ENCODE results near the gene RYK.

RYK gene

DNA sequence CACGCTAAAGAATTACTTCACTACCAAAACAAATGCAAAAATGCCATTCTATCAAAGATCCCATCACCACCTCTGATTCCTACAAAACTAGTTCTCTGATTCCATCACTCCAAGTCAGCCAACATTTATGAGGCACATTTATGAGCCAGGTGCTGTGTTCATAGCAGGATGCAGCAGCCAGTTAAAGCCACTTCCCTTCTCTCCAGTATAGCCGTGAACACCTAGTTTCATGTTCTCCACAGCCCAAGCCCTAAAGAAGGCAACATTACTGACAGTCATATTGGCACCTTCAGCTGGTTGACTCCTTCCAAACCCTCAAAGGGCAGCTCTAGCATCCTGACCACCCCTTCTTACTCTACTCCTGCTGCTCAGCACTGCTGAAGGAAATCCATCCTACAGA, 36.4 kb downstream of the RYK start:
- TF ChIP-seq GATA3 (IDR thresholded peaks at IDR 0.05; ENCODE audit: low read depth, low read length) (no peak), GATA2 (IDR thresholded peaks at IDR 0.05; ENCODE audit: low read depth, low read length) (no peak)

DNA sequence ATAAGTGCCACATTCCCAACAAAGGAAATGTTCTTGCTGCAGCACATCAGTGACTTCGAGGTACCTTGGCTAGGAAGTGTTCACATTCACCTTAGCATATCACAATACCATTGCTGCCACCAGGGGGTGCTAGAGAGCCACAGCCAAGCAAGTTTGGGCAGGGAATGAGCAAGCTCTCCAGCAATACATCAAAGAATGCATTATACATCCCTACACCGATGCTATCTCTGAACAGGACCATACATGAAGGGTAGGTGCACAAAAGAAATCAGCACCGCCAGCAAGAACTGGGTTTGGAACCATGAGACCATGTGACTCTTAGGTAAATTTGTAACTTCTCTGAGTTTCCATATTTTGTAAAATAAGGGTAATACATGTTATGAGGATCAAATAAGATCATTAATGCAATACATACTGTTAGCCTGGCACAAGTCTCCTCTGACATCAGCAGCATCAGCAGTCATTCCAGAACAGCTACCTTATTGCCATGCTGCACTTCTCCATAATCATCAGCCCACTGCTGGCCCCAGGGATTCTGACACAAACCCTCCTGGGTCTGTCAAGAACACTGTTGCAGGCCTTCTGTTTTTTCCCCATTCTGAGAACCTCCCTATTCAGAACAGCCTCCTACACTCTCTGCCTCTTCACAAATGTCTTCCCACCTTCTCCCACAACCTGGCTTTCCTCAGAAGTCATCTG, 37.5 kb downstream of the RYK start:
- TF ChIP-seq GATA2 (IDR thresholded peaks at IDR 0.05; ENCODE audit: low read depth, low read length) (0 out of 2 replicates have a peak, but pooled peaks have one; percentile 24), GATA3 (IDR thresholded peaks at IDR 0.05; ENCODE audit: low read depth, low read length) (no peak)

DNA sequence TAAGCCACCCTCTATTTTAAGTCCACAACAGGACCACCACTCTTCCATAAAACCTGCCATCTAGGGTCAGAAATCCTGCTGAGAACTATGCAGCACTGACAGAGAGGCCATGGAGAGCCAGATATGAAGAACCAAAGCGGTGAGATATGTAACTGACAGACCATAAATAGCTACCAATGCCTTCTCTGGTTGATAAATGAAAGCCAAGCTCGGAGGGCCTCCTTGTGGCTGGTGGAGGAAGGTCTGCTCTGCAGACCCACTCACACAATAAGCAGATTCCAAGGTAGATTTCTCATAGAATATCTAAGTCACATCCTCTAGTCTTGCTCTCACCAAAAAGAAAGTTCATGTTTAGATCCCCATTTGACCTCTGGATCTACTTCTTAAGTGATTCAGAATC, 38.9 kb downstream of the RYK start:
- no peak for TF ChIP-seq GATA3 (IDR thresholded peaks at IDR 0.05; ENCODE audit: low read depth, low read length)
- TF ChIP-seq GATA2 (IDR thresholded peaks at IDR 0.05; ENCODE audit: low read depth, low read length), result no peak

DNA sequence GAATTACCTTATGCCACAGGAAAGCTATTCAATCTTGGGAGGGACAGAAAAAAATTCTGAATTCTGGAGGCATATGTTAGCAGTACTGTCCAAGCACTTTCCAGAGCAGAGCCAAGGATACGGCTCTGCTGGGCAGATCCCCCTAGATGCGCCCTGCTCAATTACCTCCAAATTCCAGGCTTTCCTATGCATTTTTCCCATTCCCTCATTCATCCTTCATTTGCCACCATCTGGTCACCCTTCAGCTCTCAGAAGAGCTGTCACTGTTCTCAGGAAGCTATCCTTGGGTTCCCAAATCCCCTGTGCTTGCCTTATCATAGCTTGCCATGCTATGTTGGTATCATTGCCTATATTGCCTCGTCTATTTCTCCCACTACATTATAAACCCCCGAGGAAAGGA, 45.2 kb downstream of the RYK start:
- no peak for TF ChIP-seq GATA3 (IDR thresholded peaks at IDR 0.05; ENCODE audit: low read depth, low read length)
- no peak for TF ChIP-seq GATA2 (IDR thresholded peaks at IDR 0.05; ENCODE audit: low read depth, low read length)

DNA sequence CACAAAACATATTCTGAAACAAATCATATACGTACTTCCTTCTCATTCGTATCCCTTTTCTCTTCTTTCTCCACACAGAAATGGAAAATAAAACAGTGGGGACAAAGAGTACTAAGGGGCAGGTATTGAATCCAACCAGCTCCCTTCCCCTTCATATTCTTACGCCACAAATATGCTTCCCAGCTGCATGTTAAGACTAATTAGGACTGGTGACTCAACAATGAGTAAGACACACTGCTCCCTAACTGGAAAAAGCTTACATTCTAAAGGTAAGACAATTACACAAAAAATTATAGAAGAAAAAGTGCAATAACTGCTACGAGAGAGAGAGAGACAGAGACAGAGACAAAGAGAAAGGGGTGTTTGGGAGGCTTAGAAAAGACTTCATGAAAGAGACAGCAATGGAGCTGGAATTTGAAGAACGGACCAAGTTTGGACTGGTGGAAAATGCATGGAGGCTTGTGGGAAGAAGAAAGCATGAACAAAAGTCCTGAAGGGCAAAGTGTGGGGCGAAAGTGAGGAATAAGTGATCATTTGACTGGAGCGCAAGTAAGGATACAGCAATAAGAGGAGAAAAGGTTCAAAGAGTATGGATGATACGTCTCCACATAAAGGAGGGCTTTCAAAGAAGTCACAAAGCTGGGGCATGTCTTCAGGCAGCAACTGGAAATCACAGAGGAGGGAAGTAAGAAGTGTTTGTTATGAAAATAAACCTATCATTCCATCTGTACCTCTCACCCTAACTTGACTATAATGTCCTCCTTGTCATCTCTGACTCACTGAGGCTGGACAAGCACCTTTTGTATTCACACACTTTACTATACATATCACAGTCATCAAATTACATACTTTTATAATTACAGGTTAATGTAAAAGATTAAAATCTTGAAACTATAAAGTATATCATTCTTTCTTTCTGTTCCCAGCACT, 49.2 kb downstream of the RYK start:
- TF ChIP-seq GATA2 (IDR thresholded peaks at IDR 0.05; ENCODE audit: low read depth, low read length) (no peak), GATA3 (IDR thresholded peaks at IDR 0.05; ENCODE audit: low read depth, low read length) (no peak)

DNA sequence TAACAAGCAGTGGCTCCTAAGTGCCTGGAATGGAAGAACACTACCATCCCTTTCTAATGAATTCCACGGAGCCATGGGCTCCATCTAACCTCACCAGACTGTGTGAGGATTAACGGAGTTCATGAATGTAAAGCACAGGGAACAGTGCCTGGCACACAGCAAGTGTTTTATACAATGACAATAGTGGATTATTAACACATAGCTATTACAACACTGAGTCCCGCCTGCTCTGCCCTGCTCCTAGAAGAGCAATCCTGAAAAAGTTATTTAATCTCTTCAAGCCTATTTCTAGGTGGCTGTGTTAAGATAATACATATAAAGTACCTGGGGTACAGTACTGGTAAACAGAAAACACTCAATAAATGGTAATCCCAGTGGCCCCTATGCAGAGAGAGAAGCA, 51.4 kb downstream of the RYK start:
- TF ChIP-seq GATA2 (IDR thresholded peaks at IDR 0.05; ENCODE audit: low read depth, low read length) (no peak), GATA3 (IDR thresholded peaks at IDR 0.05; ENCODE audit: low read depth, low read length) (no peak)

DNA sequence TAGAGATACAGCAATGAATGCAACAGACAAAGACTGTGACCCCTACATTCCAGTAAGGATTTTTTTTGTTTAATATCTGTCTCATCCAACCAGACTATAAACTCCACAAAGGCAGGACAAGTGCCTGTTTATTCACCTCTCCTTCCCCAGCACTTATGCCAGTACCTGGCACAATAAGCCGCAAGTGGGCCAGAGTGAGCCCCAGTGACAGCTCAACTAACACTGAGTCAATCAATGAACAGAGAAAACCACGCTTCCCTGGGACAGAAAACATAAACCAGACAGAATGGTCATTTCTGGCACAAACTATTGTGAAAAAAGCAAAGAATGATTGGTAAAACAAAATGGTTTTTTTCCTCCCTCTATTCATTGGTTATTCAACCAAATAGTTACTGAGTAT, 52.2 kb downstream of the RYK start:
- no peak for TF ChIP-seq GATA3 (IDR thresholded peaks at IDR 0.05; ENCODE audit: low read depth, low read length)
- no peak for TF ChIP-seq GATA2 (IDR thresholded peaks at IDR 0.05; ENCODE audit: low read depth, low read length)

DNA sequence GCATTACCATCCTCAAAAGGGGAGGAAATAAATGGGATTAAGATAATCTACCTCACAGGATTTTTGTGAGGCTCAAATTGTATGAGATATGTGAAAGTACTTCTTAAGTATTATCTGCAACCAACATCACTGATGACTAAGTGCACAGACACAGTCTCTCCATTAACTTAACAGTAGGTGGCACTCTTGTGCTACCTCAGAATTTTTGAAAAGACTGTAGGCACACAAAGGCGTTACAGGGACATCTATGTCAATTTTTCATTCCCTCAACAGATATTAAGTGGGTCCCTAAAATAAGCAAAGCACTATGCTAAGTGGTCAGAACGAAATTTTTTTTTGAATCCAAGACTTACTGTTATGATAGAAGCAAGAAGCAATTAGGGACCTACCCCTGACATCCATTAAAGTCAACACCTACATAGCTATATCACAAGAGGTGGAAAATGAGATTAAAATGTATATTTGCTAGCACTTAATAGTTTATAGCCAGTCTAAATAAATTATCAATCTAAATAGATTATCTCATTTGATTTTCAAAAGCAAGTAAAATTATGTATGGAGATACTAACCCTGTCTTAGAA, 52.9 kb downstream of the RYK start:
- TF ChIP-seq GATA2 (IDR thresholded peaks at IDR 0.05; ENCODE audit: low read depth, low read length), result no peak; the same call in 1 of the 2 replicates
- TF ChIP-seq GATA3 (IDR thresholded peaks at IDR 0.05; ENCODE audit: low read depth, low read length), result no peak

DNA sequence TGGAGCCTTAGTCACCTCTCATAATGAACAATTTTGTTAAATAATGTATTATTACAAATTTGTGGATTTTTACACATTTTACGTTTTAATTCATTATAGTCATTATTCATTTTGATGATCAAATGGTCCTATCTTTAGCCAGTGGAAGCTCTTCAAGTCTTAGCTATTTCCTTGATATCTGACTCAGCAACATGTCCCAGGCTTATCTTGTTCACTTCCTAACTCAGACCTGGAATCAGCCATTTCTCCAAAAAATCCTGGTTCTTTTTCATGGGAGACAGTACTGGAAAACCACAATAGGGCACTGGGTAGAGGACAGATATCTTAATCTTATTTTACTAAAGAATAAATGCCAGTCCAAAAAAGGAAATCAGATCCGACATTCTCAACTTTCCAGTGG, 56.4 kb downstream of the RYK start:
- TF ChIP-seq GATA3 (IDR thresholded peaks at IDR 0.05; ENCODE audit: low read depth, low read length), result no peak
- no peak for TF ChIP-seq GATA2 (IDR thresholded peaks at IDR 0.05; ENCODE audit: low read depth, low read length)

DNA sequence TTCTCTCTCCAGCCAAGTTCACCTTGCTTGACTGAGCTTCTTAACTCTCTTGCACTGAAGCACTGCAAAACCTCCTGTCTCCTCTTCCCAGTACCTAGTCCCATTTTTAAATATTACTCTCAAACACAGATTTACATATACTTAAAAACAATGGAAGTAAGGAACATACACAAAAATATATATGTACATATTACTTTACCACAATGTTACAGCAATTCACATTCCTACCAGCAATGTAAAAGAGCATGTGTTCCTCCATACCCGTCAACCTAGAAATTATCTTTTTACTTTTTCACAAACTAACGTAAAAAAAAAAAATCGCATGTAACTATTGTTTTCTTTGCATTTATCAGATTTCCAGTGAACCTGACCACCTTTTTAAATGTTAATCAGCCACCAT, 60.4 kb downstream of the RYK start:
- TF ChIP-seq GATA2 (IDR thresholded peaks at IDR 0.05; ENCODE audit: low read depth, low read length) (no peak), GATA3 (IDR thresholded peaks at IDR 0.05; ENCODE audit: low read depth, low read length) (no peak)

DNA sequence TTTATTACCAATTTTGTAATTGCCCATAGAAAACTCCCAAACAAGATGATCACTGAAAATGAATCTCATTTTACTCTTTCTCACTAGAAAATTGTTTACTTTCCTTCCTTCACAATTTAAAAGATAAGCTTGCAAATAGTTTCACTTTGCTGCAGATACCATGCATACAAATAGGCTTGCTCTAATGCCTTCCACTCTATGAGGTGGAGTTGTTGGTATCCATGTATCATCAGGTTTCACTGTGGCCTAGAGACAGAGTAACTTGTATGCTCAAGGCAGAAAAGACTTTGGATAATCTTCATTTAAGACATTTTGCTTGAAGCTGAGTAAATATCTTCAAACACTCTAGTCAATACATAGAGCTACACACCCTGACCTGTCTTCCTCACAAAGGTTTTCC, 60.8 kb downstream of the RYK start:
- TF ChIP-seq GATA2 (IDR thresholded peaks at IDR 0.05; ENCODE audit: low read depth, low read length) (no peak), GATA3 (IDR thresholded peaks at IDR 0.05; ENCODE audit: low read depth, low read length) (no peak)

DNA sequence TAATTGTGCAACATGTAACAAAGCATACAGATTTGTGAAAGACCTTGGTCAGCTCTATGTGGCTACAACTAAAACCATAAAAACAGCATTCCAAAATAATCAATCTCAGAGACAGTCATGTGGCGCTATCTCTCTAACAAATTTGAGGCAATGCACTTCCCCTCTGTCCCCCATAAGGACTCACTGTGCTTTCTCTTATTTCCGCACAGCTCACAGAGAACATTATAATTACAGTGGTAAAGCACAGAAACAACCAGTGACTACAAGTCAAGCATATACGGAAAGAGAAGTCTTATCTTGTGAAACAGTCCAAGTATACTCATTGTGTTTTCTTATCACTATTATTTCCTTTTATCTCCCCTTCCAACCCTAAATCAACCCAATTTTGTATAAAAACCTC, 64.3 kb downstream of the RYK start:
- TF ChIP-seq GATA2 (IDR thresholded peaks at IDR 0.05; ENCODE audit: low read depth, low read length) (no peak), GATA3 (IDR thresholded peaks at IDR 0.05; ENCODE audit: low read depth, low read length) (no peak)

DNA sequence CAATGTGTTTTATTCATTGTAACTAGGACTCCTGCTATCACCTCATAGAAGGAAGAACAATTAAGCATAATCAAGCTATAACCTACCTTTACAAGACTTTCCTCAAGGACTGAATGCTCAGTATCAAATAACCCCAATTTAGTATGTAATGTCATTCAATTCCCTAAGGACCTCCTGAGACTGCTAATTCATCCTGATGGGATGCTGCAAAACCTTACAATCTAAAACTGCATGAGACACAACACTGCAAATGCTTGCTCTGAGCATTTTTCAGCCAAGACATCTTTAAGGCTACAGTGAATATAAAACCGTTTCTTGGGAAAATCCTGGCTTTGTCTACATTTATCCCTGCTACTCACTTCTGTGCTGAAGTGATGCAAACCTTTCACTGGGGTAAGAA, 69.9 kb downstream of the RYK start:
- TF ChIP-seq GATA2 (IDR thresholded peaks at IDR 0.05; ENCODE audit: low read depth, low read length) (no peak), GATA3 (IDR thresholded peaks at IDR 0.05; ENCODE audit: low read depth, low read length) (no peak)

DNA sequence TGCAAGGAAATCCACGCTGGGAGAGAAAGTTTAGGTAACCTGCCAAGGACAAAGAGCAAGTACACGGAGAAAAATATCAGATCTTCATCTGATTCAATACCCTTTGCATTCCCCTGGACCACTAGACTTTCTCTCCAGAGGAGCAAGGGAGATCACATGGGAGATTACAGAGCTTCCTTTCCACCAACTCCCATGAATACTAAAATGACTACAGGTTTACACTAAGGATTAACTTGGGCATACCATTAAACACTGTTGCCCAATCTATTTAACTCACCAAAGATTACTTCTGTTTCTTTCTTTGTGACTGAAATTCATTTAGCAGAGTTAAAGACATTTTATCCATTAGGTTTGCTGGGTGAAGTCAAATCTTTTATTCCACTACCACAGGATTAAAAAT, 71.2 kb downstream of the RYK start:
- TF ChIP-seq GATA2 (IDR thresholded peaks at IDR 0.05; ENCODE audit: low read depth, low read length), result no peak
- no peak for TF ChIP-seq GATA3 (IDR thresholded peaks at IDR 0.05; ENCODE audit: low read depth, low read length)

Data from SH-SY5Y (cell line).